Dedifferentiated amniotic fluid mesenchymal stem cell (primary cell): ENCODE measurements around the gene PLEKHA7.
"Not testable (repeated sequence)": the region's sequence is repeated elsewhere in the genome, so short reads cannot be mapped to it uniquely, and the experiment has no call there.

Experiments
- DNase-seq: peaks from one replicate; pipeline ENCODE4 v3.0.0-alpha.2; 2016; ENCODE audit errors: extremely low spot score

Gene PLEKHA7

GRCh38 chr11:16942911-16943310 lies 71.3 kb downstream of the PLEKHA7 start:
- DNase-seq: no peak

- DNase-seq: no peak
Measured at GRCh38 chr11:16942342-16942741, 71.9 kb downstream of the PLEKHA7 start.

GRCh38 chr11:16941935-16942334 lies 72.3 kb downstream of the PLEKHA7 start:
- DNase-seq: no peak

- DNase-seq: no peak
Measured at GRCh38 chr11:16938061-16938460, 76.2 kb downstream of the PLEKHA7 start.

GRCh38 chr11:16936643-16937042 lies 77.6 kb downstream of the PLEKHA7 start:
- no peak for DNase-seq

- peak; percentile 24 for DNase-seq
Measured at GRCh38 chr11:16935518-16936302, 78.5 kb downstream of the PLEKHA7 start.

- no peak for DNase-seq
Measured at GRCh38 chr11:16933756-16934603, 80.2 kb downstream of the PLEKHA7 start.

- no peak for DNase-seq
Measured at GRCh38 chr11:16933291-16933690, 80.9 kb downstream of the PLEKHA7 start.

GRCh38 chr11:16928044-16928443 lies 86.2 kb downstream of the PLEKHA7 start:
- no peak for DNase-seq

- DNase-seq: no peak
Measured at GRCh38 chr11:16926883-16927626, 87.2 kb downstream of the PLEKHA7 start.

- DNase-seq: no peak
Measured at GRCh38 chr11:16925561-16926065, 88.6 kb downstream of the PLEKHA7 start.

GRCh38 chr11:16924826-16925560 lies 89.2 kb downstream of the PLEKHA7 start:
- peak; percentile 28 for DNase-seq

- no peak for DNase-seq
Measured at GRCh38 chr11:16924462-16924825, 89.8 kb downstream of the PLEKHA7 start.

- no peak for DNase-seq
Measured at GRCh38 chr11:16923987-16924386, 90.2 kb downstream of the PLEKHA7 start.

GRCh38 chr11:16921668-16922067 lies 92.5 kb downstream of the PLEKHA7 start:
- no peak for DNase-seq

GRCh38 chr11:16921019-16921418 lies 93.2 kb downstream of the PLEKHA7 start:
- no peak for DNase-seq

GRCh38 chr11:16920559-16920958 lies 93.7 kb downstream of the PLEKHA7 start:
- no peak for DNase-seq

GRCh38 chr11:16918543-16919182 lies 95.6 kb downstream of the PLEKHA7 start:
- not testable (repeated sequence) for DNase-seq

GRCh38 chr11:16917941-16918340 lies 96.3 kb downstream of the PLEKHA7 start:
- no peak for DNase-seq

GRCh38 chr11:16912692-16913111 lies 101.5 kb downstream of the PLEKHA7 start:
- DNase-seq: no peak

GRCh38 chr11:16911658-16912057 lies 102.6 kb downstream of the PLEKHA7 start:
- DNase-seq: no peak
